ENCODE data around the gene DNLZ. TPM values are rescaled to one million over a fixed set of nuclear protein-coding genes. Genes with fewer than 3 reads are reported as not detected.

The DNLZ gene
- total RNA-seq, 1 donor from 2014 or later = 27.5 TPM

DNA sequence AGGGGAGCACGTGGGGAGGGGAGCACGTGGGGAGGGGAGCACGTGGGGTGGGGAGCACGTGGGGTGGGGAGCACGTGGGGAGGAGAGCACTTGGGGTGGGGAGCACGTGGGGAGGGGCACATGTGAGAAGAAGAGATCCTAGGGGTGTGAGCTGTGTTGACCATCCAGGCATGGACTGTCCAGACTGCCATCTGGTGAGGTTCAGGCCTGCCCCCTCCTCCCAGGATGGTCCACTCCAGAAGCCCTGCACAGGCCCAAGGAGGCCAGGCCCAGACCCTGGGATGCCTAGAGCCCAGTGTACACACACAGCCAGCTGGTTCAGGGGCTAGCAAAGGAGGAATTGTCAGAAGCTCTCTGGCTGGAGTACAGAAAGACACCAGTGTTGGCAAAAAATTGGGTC lies 34.1 kb upstream of the DNLZ start:
- Histone ChIP-seq H3K36me3 (ENCODE audit: control insufficient read depth, insufficient read depth, low read length) (peaks cover 3% of the 10 kb centered on the region), H3K27me3 (ENCODE audit: control insufficient read depth, insufficient read depth, low read length) (no peaks in the 10 kb centered on the region), H3K4me3 (ENCODE audit: low read depth, low read length) (no peak overlapping the region)
- TF ChIP-seq, protein P1, sequence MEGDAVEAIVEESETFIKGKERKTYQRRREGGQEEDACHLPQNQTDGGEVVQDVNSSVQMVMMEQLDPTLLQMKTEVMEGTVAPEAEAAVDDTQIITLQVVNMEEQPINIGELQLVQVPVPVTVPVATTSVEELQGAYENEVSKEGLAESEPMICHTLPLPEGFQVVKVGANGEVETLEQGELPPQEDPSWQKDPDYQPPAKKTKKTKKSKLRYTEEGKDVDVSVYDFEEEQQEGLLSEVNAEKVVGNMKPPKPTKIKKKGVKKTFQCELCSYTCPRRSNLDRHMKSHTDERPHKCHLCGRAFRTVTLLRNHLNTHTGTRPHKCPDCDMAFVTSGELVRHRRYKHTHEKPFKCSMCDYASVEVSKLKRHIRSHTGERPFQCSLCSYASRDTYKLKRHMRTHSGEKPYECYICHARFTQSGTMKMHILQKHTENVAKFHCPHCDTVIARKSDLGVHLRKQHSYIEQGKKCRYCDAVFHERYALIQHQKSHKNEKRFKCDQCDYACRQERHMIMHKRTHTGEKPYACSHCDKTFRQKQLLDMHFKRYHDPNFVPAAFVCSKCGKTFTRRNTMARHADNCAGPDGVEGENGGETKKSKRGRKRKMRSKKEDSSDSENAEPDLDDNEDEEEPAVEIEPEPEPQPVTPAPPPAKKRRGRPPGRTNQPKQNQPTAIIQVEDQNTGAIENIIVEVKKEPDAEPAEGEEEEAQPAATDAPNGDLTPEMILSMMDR (IDR thresholded peaks at IDR 0.05; ENCODE audit: insufficient read depth, low read length, poor library complexity, severe bottlenecking) = no peak
- DNase-seq (ENCODE audit: low read depth) = no peak

DNA sequence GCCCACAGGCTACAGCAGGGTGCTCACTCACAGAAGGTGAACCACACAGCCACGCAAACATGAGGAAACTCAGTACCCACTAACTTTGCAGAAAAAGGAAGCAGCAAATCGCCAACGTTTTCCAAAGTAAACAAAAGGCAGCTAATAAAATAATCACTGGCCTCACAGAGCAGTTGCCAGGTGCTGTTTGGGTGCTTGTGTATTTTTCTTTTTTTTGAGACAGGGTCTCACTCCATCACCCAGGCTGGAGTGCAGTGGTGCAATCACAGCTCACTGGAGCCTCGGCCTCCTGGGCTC lies 32.6 kb upstream of the DNLZ start:
- TF ChIP-seq, protein P1 (IDR thresholded peaks at IDR 0.05; ENCODE audit: insufficient read depth, low read length, poor library complexity, severe bottlenecking) = no peak
- H3K4me3 ChIP-seq (ENCODE audit: low read depth, low read length) = no peak overlapping the region
- DNase-seq (ENCODE audit: low read depth) = no peak
- no peaks in the 10 kb centered on the region for H3K27me3 ChIP-seq (ENCODE audit: control insufficient read depth, insufficient read depth, low read length)
- H3K36me3 ChIP-seq (ENCODE audit: control insufficient read depth, insufficient read depth, low read length) = peaks cover 3% of the 10 kb centered on the region

DNA sequence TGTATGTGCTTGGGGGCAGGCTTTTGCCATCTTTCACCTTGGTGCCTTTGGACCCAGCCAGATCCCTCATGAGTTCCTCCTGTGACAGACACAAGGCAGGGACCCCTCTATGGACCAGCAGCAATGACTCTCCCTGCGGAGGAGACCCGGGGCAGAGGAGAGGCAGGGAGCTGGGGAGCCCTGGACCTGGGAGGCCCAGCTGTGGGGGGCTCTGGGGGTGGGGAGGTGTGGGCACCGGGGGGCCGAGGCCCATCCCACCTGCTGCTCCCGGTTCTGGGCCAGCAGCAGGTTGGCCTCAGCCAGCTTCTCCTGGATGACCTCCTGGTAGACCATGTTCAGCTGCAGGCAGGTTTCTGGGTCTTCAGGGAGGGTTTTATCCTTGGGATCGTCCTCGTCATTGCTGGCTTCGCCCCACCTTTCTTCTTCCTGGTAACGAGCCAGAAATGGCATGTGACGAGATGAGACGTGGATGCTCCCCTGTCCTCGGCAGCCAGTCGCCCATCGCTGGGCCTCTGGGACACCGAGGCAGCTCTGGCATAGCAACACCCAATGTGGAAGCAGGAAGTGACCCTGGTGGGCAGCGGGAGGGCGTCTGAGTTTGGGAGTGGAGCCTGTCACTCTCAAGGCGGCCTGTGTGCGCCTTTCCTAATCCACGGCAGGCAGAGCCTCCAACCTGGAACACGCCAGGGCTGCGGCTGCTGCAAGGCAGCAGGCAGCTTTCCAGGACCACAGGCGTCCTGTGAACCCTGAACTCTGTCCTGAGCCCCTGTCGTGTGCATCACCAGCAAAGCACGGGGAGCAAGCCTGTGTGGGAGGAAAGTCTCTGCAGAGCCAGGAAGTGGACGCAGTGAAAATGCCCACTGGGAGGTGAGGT lies 32.0 kb upstream of the DNLZ start:
- TF ChIP-seq, protein P1 (IDR thresholded peaks at IDR 0.05; ENCODE audit: insufficient read depth, low read length, poor library complexity, severe bottlenecking) = no peak
- peaks cover 3% of the 10 kb centered on the region for H3K36me3 ChIP-seq (ENCODE audit: control insufficient read depth, insufficient read depth, low read length)
- no peaks in the 10 kb centered on the region for H3K27me3 ChIP-seq (ENCODE audit: control insufficient read depth, insufficient read depth, low read length)
- no peak overlapping the region for H3K4me3 ChIP-seq (ENCODE audit: low read depth, low read length)
- DNase-seq (ENCODE audit: low read depth) = no peak

DNA sequence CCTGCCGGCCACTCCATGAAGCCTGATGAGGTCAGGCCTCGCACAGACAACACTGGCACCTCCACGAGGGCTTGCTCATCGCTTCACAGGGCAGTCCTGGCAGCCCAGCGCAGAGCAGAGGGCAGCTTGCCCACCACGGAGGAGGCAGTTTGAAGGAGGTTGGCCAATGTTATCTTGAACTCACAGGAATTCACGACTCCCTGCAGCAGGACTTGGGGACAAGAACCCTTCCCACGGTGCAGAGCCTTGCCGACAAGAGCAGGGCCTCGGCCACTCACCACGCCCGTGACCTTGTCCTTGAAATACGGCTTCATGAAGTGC lies 31.4 kb upstream of the DNLZ start:
- DNase-seq (ENCODE audit: low read depth) = no peak
- H3K4me3 ChIP-seq (ENCODE audit: low read depth, low read length) = no peak overlapping the region
- no peaks in the 10 kb centered on the region for H3K27me3 ChIP-seq (ENCODE audit: control insufficient read depth, insufficient read depth, low read length)
- TF ChIP-seq, protein P1 (IDR thresholded peaks at IDR 0.05; ENCODE audit: insufficient read depth, low read length, poor library complexity, severe bottlenecking) = no peak
- H3K36me3 ChIP-seq (ENCODE audit: control insufficient read depth, insufficient read depth, low read length) = peaks cover 3% of the 10 kb centered on the region

DNA sequence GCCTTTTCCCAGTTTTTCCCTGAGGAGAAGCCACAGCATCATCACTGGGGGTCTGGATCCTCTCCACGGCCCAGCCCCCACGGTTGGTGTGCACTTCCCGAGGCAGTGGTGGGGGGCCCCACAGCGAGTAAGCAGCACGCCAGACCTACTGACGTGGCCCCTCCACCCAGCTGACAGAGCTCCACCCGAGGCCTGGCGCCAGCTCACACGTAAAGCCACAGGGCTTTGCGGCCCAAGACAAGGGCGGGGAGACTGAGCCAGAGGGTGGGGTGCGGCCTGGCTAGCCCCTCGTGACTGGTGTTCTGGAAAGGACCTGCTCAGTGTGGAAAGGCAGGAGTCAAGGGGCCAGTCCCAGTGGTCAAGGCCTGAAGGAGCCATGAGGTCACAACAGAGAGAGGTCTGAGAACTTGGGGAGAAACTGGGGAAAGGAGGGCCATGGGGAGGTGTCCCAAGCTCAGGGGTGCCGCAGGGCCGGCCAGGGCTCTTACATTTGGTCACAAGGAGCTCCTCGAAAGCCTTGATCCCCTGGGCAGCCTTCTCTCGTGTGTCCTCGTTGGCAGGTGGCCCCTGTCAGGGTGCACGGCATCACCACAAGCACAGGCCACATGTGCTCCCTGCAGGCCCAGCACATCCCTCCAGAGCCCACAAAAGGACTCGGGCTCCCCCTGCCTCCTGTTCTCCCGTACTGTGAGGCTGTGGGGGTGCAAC lies 30.9 kb upstream of the DNLZ start:
- DNase-seq (ENCODE audit: low read depth) = no peak
- H3K4me3 ChIP-seq (ENCODE audit: low read depth, low read length) = no peak overlapping the region
- TF ChIP-seq, protein P1 (IDR thresholded peaks at IDR 0.05; ENCODE audit: insufficient read depth, low read length, poor library complexity, severe bottlenecking) = no peak
- no peaks in the 10 kb centered on the region for H3K27me3 ChIP-seq (ENCODE audit: control insufficient read depth, insufficient read depth, low read length)
- peaks cover 3% of the 10 kb centered on the region for H3K36me3 ChIP-seq (ENCODE audit: control insufficient read depth, insufficient read depth, low read length)

Measured in kidney epithelial cell (primary cell).